ENCODE measurements around the gene GPR15. TPM values are rescaled to one million over a fixed set of nuclear protein-coding genes. Genes with fewer than 3 reads are reported as not detected.
A peak's percentile ranks its signal among the peaks of the same experiment; 100 is the strongest.

The GPR15 gene
- total RNA-seq, result not detected

DNA sequence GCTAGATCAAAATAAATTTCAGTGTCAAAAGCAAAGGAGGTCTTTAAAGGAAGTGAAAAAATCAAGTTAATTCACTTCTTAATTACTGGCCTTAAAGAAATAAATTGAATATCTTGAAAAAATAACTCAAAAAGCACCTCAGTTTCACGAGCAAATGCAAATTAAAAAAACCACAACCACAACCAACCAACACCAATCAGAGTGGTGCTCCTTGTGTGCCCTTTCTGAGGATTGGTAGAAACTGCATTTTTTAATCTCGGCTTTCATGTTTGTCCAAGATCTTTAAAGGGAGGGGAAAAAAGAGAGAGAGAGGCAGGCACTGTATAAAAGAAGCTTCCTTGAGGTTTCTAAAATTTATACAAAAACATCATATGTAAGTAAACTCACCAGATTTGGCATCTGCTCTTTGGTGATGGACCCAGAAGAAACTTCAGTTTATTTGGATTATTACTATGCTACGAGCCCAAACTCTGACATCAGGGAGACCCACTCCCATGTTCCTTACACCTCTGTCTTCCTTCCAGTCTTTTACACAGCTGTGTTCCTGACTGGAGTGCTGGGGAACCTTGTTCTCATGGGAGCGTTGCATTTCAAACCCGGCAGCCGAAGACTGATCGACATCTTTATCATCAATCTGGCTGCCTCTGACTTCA, at the start of gene GPR15:
Gene GPR15, plus strand, starts transcription at position 357 of the 653 bp plus-strand sequence. Its CDS starts 56 bp downstream, at position 413.
- intact Hi-C loops (cut with DNase I), result no loop called here
- 83% methylated on average over 7 of the region's 7 CpGs for WGBS
- H3K4me1 ChIP-seq (replicated peaks), result no peaks in the 10 kb centered on the region
- DNase-seq (ENCODE audit: low spot score), result no peak
- TF ChIP-seq, protein P1, sequence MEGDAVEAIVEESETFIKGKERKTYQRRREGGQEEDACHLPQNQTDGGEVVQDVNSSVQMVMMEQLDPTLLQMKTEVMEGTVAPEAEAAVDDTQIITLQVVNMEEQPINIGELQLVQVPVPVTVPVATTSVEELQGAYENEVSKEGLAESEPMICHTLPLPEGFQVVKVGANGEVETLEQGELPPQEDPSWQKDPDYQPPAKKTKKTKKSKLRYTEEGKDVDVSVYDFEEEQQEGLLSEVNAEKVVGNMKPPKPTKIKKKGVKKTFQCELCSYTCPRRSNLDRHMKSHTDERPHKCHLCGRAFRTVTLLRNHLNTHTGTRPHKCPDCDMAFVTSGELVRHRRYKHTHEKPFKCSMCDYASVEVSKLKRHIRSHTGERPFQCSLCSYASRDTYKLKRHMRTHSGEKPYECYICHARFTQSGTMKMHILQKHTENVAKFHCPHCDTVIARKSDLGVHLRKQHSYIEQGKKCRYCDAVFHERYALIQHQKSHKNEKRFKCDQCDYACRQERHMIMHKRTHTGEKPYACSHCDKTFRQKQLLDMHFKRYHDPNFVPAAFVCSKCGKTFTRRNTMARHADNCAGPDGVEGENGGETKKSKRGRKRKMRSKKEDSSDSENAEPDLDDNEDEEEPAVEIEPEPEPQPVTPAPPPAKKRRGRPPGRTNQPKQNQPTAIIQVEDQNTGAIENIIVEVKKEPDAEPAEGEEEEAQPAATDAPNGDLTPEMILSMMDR (IDR thresholded peaks at IDR 0.05), result no peak
- no peak for TF ChIP-seq POLR2A (IDR thresholded peaks at IDR 0.05)
- TF ChIP-seq POLR2AphosphoS5 (IDR thresholded peaks at IDR 0.05), result no peak
- no peaks in the 10 kb centered on the region for H3K27me3 ChIP-seq (replicated peaks; ENCODE audit: insufficient read depth)
- H3K36me3 ChIP-seq, result no peaks in the 10 kb centered on the region
- H3K27ac ChIP-seq, result no peak within 1 kb of the TSS
- H3K9me3 ChIP-seq, result no peaks in the 10 kb centered on the region
- no peak within 1 kb of the TSS for H3K4me3 ChIP-seq

DNA sequence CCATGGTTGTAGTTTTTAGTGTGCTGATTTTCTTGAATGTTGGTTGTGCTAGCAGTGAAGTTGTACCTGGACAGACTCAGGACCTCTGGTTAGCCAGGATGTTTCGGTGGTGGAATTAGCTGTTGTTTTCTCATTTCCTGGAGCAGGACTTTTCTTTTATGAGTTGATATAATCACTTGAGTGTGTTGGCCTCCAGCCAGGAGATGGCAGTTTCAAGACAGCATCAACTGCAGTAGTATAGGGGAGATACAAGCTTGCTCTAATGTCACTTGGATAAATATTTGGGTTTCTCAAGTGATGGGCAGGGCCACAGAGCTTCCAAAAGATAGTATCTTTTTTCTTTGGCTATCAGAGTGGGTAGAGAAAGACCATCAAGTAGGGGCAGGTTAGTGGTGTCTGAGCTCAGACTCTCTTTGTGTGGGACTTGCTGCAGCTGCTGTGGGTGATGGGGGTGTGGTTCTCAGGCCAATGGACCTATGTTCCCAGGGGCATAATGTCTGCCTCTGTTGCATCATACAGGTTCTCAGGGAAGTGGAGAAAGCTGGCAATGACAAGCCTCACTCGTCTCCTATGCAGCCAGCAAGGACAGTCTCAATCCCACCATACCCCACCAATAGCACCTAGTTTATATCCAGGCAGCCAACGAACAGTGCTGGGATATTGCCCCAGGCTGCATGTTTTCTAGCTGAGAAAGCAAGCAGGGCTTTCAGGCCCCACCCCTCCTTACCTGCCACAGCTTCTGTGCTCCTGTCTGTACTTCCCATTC, 48.9 kb upstream of the GPR15 start:
- 39% methylated on average over 3 of the region's 3 CpGs for WGBS
- Histone ChIP-seq H3K9me3 (no peaks in the 10 kb centered on the region), H3K4me1 (replicated peaks) (no peaks in the 10 kb centered on the region), H3K4me3 (no peak overlapping the region), H3K36me3 (no peaks in the 10 kb centered on the region), H3K27me3 (replicated peaks; ENCODE audit: insufficient read depth) (no peaks in the 10 kb centered on the region), H3K27ac (no peak overlapping the region)
- intact Hi-C loops (cut with DNase I), result no loop called here
- DNase-seq (ENCODE audit: low spot score), result peak; percentile 11
- TF ChIP-seq, protein P1 (IDR thresholded peaks at IDR 0.05), result no peak
- no peak for TF ChIP-seq POLR2A (IDR thresholded peaks at IDR 0.05)

GRCh38 chr3:98483626-98484025, 48.2 kb upstream of the GPR15 start:
- no peak overlapping the region for H3K27ac ChIP-seq
- intact Hi-C loops (cut with DNase I), result no loop called here
- no peak for DNase-seq (ENCODE audit: low spot score)
- H3K36me3 ChIP-seq, result no peaks in the 10 kb centered on the region
- 76% methylated on average over 3 of the region's 3 CpGs for WGBS
- no peak for TF ChIP-seq POLR2AphosphoS5 (IDR thresholded peaks at IDR 0.05)
- TF ChIP-seq POLR2A (IDR thresholded peaks at IDR 0.05), result no peak
- no peaks in the 10 kb centered on the region for H3K4me1 ChIP-seq (replicated peaks)
- no peak overlapping the region for H3K4me3 ChIP-seq
- H3K9me3 ChIP-seq, result no peaks in the 10 kb centered on the region
- H3K27me3 ChIP-seq (replicated peaks; ENCODE audit: insufficient read depth), result no peaks in the 10 kb centered on the region

DNA sequence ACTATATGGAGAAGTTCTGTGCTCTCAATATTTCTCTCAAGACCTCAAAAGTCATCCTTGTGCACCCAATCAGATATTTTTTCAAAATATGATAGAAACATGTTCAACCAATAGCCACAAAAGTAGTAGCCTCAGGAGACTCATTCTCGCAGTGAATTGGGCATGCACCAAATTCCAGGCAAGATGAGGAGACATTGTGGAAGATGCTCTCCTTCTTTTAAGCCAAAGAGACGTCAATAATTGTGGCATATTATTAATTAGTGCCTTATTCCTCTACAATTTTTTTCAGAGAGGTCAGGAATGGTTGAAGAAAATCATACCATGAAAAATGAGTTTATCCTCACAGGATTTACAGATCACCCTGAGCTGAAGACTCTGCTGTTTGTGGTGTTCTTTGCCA, 34.4 kb upstream of the GPR15 start, which contains the start of gene OR5K2:
Gene OR5K2, plus strand, starts transcription at position 301 of the 400 bp plus-strand sequence. Its CDS starts 0 bp downstream, at position 301.
- no peak within 1 kb of the TSS for H3K4me3 ChIP-seq
- no peak within 1 kb of the TSS for H3K27ac ChIP-seq
- WGBS, result 96% methylated on average over 2 of the region's 2 CpGs
- no peaks in the 10 kb centered on the region for H3K9me3 ChIP-seq
- intact Hi-C loops (cut with DNase I), result no loop called here
- no peaks in the 10 kb centered on the region for H3K27me3 ChIP-seq (replicated peaks; ENCODE audit: insufficient read depth)
- no peak for TF ChIP-seq POLR2A (IDR thresholded peaks at IDR 0.05)
- TF ChIP-seq POLR2AphosphoS5 (IDR thresholded peaks at IDR 0.05), result no peak
- TF ChIP-seq, protein P1 (IDR thresholded peaks at IDR 0.05), result no peak
- no peaks in the 10 kb centered on the region for H3K4me1 ChIP-seq (replicated peaks)
- H3K36me3 ChIP-seq, result no peaks in the 10 kb centered on the region
- no peak for DNase-seq (ENCODE audit: low spot score)

- Histone ChIP-seq H3K9me3 (no peaks in the 10 kb centered on the region), H3K36me3 (no peaks in the 10 kb centered on the region), H3K27me3 (replicated peaks; ENCODE audit: insufficient read depth) (no peaks in the 10 kb centered on the region), H3K27ac (no peak overlapping the region), H3K4me1 (replicated peaks) (no peaks in the 10 kb centered on the region), H3K4me3 (no peak overlapping the region)
- DNase-seq (ENCODE audit: low spot score), result no peak
- intact Hi-C loops (cut with DNase I), result no loop called here
- WGBS, result 90% methylated on average over 4 of the region's 4 CpGs
- TF ChIP-seq, protein P1 (IDR thresholded peaks at IDR 0.05), result no peak
- TF ChIP-seq POLR2A (IDR thresholded peaks at IDR 0.05), result no peak
- no peak for TF ChIP-seq POLR2AphosphoS5 (IDR thresholded peaks at IDR 0.05)
Observed at GRCh38 chr3:98500019-98500418, 31.8 kb upstream of the GPR15 start.

Measured in prostate gland (tissue), 2 donors.